Measurements from ENCODE around the gene NISCH.

GRCh38 chr3:52407779-52408178 lies 47.6 kb upstream of the NISCH start:
- no peak for TF ChIP-seq POLR2A (IDR thresholded peaks at IDR 0.05)
- no peak for TF ChIP-seq CTCF (IDR thresholded peaks at IDR 0.05)

All from testis (tissue), 2 donors.